OCI-LY1 (cell line): ENCODE results near the gene PCSK5.
"Not testable (repeated sequence)": the region's sequence is repeated elsewhere in the genome, so short reads cannot be mapped to it uniquely, and the experiment has no call there.

Experiments
- H2AFZ ChIP-seq: fragments of 200-600 bp; sonication (generic), shearing (Covaris generic); 2 replicates; pipeline ENCODE4 v1.6.0; 2014; ENCODE audit warnings: antibody characterized with exemption, mild to moderate bottlenecking, low read length
- H3F3A ChIP-seq: fragments of 200-600 bp; sonication (generic), shearing (Covaris generic); 2 replicates; pipeline ENCODE4 v1.6.0; 2014; ENCODE audit warnings: mild to moderate bottlenecking, antibody characterized with exemption, low read length, moderate library complexity; ENCODE audit not compliant: insufficient read depth
- H3K27ac ChIP-seq: fragments of 200-600 bp; sonication (generic); 2 replicates; pipeline ENCODE4 v1.5.1; 2014; ENCODE audit warnings: low read length, mixed run types, mild to moderate bottlenecking, low read depth; ENCODE audit not compliant: poor library complexity, severe bottlenecking
- H3K27me3 ChIP-seq: fragments of 200-600 bp; sonication (generic); 2 replicates; pipeline ENCODE4 v1.6.0; 2014; ENCODE audit warnings: antibody characterized with exemption, mild to moderate bottlenecking, low read length, moderate library complexity; ENCODE audit not compliant: insufficient read depth
- H3K36me3 ChIP-seq: fragments of 200-600 bp; sonication (generic); 2 replicates; pipeline ENCODE4 v1.6.1; 2014; ENCODE audit warnings: mild to moderate bottlenecking, antibody characterized with exemption, low read length, moderate library complexity, mixed read lengths; ENCODE audit not compliant: insufficient read depth
- H3K4me1 ChIP-seq: fragments of 200-600 bp; sonication (generic); 2 replicates; pipeline ENCODE4 v1.5.1; 2014; ENCODE audit warnings: mild to moderate bottlenecking, low read length, moderate library complexity; ENCODE audit not compliant: insufficient read depth, severe bottlenecking
- H3K4me2 ChIP-seq: fragments of 200-600 bp; sonication (generic), shearing (Covaris generic); 2 replicates; pipeline ENCODE4 v1.6.1; 2014; ENCODE audit warnings: low read length
- H3K4me3 ChIP-seq: fragments of 200-600 bp; sonication (generic); 2 replicates; pipeline ENCODE4 v1.5.1; 2014; ENCODE audit warnings: low read length, low read depth, mild to moderate bottlenecking, mixed read lengths; ENCODE audit not compliant: poor library complexity, severe bottlenecking
- H3K79me2 ChIP-seq: fragments of 200-600 bp; shearing (Covaris generic); 2 replicates; pipeline ENCODE4 v1.6.1; 2016; ENCODE audit warnings: mixed run types, low read length, mixed read lengths; ENCODE audit not compliant: insufficient read depth
- H3K9ac ChIP-seq: fragments of 200-600 bp; sonication (generic), shearing (Covaris generic); 2 replicates; pipeline ENCODE4 v1.6.1; 2014; ENCODE audit warnings: mild to moderate bottlenecking, low read length, mixed read lengths
- H3K9me2 ChIP-seq: fragments of 200-600 bp; sonication (generic), shearing (Covaris generic); 2 replicates; pipeline ENCODE4 v1.6.1; 2014; ENCODE audit warnings: low read depth, mild to moderate bottlenecking, low read length, mixed read lengths
- H3K9me3 ChIP-seq: fragments of 200-600 bp; shearing (Covaris generic); 2 replicates; pipeline ENCODE4 v1.6.1; 2014; ENCODE audit warnings: low read length, mixed read lengths
- H4K20me1 ChIP-seq: fragments of 200-600 bp; sonication (generic), shearing (Covaris generic); 2 replicates; pipeline ENCODE4 v1.6.0; 2016; ENCODE audit warnings: mild to moderate bottlenecking, low read length; ENCODE audit not compliant: insufficient read depth
- CTCF ChIP-seq: fragments of 200-600 bp; sonication (generic), shearing (Covaris generic); IDR thresholded peaks from 2 replicates; pipeline ENCODE4 v1.5.1; 2017; ENCODE audit warnings: mild to moderate bottlenecking, antibody characterized with exemption, low read length, moderate library complexity, mixed read lengths
- EZH2 ChIP-seq: fragments of 200-600 bp; sonication (generic), shearing (Covaris generic); IDR thresholded peaks from 2 replicates; pipeline ENCODE4 v1.8.0; 2017; ENCODE audit warnings: borderline replicate concordance, mixed run types, mild to moderate bottlenecking, antibody characterized with exemption, low read length, moderate library complexity, mixed read lengths

The PCSK5 gene

GRCh38 chr9:76358628-76359280 is 468.3 kb downstream of the PCSK5 start:
- H3K4me2 ChIP-seq: no peak overlapping the region
- TF ChIP-seq CTCF: no peak
- no peak for TF ChIP-seq EZH2
- H3K4me3 ChIP-seq: no peak overlapping the region
- no peak overlapping the region for H3K27ac ChIP-seq
- no peaks in the 10 kb centered on the region for H4K20me1 ChIP-seq
- no peak overlapping the region for H2AFZ ChIP-seq
- peaks cover 2% of the 10 kb centered on the region for H3K4me1 ChIP-seq
- H3F3A ChIP-seq: no peaks in the 10 kb centered on the region
- H3K9me3 ChIP-seq: no peaks in the 10 kb centered on the region
- no peaks in the 10 kb centered on the region for H3K9me2 ChIP-seq
- H3K79me2 ChIP-seq: no peaks in the 10 kb centered on the region
- H3K27me3 ChIP-seq: no peaks in the 10 kb centered on the region
- no peaks in the 10 kb centered on the region; the same call in 1 of the 2 replicates for H3K36me3 ChIP-seq
- H3K9ac ChIP-seq: no peak overlapping the region

GRCh38 chr9:76359365-76359764 is 468.9 kb downstream of the PCSK5 start:
- H3K4me2 ChIP-seq: no peak overlapping the region
- H3K9ac ChIP-seq: no peak overlapping the region
- H2AFZ ChIP-seq: no peak overlapping the region
- no peaks in the 10 kb centered on the region for H3F3A ChIP-seq
- H3K4me1 ChIP-seq: no peaks in the 10 kb centered on the region
- TF ChIP-seq CTCF (no peak), EZH2 (no peak)
- no peaks in the 10 kb centered on the region for H3K27me3 ChIP-seq
- H3K4me3 ChIP-seq: no peak overlapping the region
- H3K9me3 ChIP-seq: no peaks in the 10 kb centered on the region
- H3K27ac ChIP-seq: no peak overlapping the region
- H4K20me1 ChIP-seq: no peaks in the 10 kb centered on the region
- H3K79me2 ChIP-seq: no peaks in the 10 kb centered on the region
- H3K9me2 ChIP-seq: no peaks in the 10 kb centered on the region
- H3K36me3 ChIP-seq: no peaks in the 10 kb centered on the region; the same call in 1 of the 2 replicates

- H4K20me1 ChIP-seq: no peaks in the 10 kb centered on the region
- no peak overlapping the region for H3K4me2 ChIP-seq
- no peak overlapping the region for H3K27ac ChIP-seq
- no peaks in the 10 kb centered on the region for H3K9me2 ChIP-seq
- no peak for TF ChIP-seq EZH2
- TF ChIP-seq CTCF: no peak
- H3K79me2 ChIP-seq: no peaks in the 10 kb centered on the region
- H3K27me3 ChIP-seq: no peaks in the 10 kb centered on the region
- no peak overlapping the region for H2AFZ ChIP-seq
- no peaks in the 10 kb centered on the region; the same call in 1 of the 2 replicates for H3K36me3 ChIP-seq
- peaks cover 1% of the 10 kb centered on the region for H3K4me1 ChIP-seq
- H3K4me3 ChIP-seq: no peak overlapping the region
- no peaks in the 10 kb centered on the region for H3F3A ChIP-seq
- no peaks in the 10 kb centered on the region for H3K9me3 ChIP-seq
- no peak overlapping the region for H3K9ac ChIP-seq
Measured at GRCh38 chr9:76359766-76360165, 469.3 kb downstream of the PCSK5 start.

- not testable (repeated sequence) for H3F3A ChIP-seq, H3K9me2 ChIP-seq, H2AFZ ChIP-seq, H3K9me3 ChIP-seq, H3K4me3 ChIP-seq, H3K9ac ChIP-seq, H3K27ac ChIP-seq, H3K27me3 ChIP-seq, H3K4me2 ChIP-seq, H4K20me1 ChIP-seq, H3K36me3 ChIP-seq, H3K79me2 ChIP-seq
- H3K4me1 ChIP-seq: peaks cover 10% of the 10 kb centered on the region
Measured at GRCh38 chr9:76362332-76363031, 472.0 kb downstream of the PCSK5 start.
